Endometrium (tissue), 2 donors: ENCODE data around the gene SCIN.
"Not testable (repeated sequence)": the region's sequence is repeated elsewhere in the genome, so short reads cannot be mapped to it uniquely, and the experiment has no call there.

Experiments
- FAIRE-seq: peaks from 2 replicates; lab custom pipeline; 2012; peaks lifted over from hg19 to GRCh38; lab: Jason Lieb, UNC
- donor health status: control.
- donor health status: control.

Gene SCIN

DNA sequence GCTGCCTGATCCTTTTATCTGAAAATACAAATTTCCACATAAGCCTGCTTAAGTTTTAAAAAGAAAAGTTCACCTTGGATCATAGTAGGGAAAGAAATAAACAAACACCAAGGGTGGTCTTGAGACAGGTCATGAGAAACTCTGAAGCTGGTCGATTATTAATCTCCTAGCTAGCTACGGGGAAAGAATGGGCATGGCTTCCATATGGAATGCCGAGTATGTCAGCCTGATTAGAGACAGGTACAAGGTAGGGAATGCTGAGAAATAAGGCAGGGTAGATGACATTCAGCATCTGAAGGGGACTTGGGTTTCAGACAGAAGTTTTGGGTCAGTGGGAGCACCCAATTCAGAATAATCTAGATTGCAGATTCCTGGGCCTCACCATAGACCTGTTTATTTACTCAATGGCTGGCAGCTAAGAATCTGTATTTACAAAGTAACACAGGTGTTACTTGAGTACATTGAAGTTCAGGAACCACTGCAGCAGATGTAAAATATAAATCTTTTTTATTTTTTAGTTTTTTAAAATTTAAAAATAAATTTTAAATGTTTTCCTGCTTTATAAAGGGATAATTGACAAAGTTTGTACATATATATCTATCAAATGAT is 49.0 kb downstream of the SCIN start:
- no peak for FAIRE-seq

DNA sequence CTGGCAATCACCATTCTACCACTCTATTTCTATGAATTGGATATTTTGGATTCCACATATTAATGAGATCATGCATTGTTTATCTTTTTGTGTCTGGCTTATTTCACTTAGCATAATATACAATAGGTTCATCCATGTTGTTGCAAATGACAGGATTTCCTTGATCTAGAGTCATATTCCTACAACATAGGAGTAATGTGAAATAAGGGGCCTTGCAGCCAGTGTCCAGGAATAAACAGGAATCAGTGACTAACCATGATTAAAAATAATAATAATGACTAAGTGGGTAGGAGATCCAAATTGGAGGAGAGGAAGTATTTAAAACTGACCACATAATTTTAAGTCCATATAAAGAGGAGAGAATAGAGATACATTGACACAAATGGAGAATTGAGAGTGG is 49.9 kb downstream of the SCIN start:
- no peak for FAIRE-seq

DNA sequence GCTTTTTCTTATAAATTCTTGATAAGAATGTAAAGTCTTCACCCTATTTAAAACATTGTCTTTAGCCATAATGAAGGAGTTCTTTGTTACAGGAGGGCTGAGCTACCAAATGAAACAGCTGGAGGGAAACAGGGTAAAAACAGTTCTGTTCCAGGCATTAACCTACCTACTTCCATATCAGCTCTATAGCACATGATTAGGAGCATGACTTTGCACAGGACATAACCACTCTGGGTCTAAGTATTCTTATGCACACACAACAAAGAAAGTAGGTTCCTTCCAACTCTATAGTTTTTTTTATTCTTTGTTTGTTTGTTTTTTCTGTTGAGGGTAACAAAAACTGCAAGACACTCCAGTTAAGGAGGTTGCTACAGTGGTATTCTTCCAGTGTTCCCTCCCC is 52.7 kb downstream of the SCIN start:
- no peak for FAIRE-seq

DNA sequence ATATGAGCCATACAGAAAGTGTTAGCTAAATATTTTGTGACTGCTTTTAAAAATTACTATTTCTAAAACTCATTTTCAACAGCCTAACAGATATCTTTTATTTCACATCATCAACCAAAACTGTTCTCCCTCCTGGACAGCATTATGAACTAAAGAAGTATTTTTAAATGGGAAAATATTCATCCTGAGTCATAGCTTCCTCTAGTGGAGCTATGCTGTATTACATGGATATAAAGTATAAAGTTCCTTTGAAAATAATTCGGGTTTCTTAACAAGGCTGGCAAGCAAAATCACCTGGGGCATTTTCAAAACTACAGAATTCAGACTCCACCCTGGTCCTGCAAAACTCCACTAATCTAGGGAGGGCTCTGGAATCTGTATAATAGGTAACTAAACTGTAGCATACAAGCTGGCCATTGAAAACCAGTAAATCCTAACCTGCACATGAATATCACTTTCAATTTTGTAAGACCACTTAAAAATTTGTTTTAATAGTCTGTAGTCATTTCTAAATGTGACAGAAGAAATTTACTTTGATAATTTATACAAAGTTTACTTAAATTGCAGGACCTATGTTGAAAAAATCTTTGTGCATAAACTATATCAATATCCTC is 53.5 kb downstream of the SCIN start:
- FAIRE-seq = peak; percentile 83

DNA sequence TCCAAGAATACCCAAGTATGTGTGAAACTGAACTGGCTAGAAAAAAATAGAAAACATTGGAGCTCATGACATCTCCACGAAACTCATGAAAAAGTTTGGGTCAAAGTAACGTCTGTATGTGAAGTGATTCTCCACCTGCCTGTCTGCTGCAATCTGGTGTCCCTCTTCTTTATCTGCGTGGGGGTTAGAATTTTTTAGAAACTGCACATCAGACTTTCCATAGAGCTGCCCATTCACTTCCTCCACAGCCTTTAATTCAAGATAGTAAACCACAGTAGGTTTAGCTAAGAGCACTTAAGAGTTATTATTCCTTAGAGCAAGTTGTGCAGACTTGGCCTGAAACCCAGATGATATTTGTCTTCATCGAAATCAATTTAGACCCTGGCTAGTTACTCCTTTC is 55.3 kb downstream of the SCIN start:
- FAIRE-seq = no peak

DNA sequence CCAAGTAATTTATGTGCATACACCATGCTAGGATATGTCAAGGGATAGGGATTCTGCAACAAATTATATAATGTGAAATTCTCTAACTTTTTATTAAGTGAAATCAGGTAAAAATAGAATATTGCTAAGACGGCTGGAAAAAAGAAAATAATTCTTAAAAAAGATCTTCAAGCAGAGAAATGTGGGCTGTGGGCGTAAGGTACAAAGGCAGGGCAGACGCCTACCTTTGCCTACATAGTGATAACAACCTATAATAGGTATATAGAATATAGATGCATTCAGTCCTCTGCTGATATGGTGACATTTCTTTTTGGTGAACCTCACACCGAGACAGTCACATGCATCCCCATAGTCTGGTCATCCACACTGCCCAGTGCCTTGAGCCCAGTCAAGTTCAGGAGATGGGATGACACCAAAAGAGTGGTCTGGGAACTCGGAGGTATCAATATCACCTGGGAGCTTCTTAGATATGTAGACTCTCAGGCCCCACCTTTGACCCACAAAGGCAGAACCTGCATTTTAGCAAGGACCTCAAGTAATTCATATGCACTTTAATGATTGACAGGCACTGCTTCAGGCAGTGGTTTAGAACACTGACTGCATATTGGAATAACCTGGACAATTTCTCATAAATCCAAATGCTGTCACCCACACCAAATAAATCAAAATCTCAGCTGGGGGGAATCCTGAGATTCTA is 59.4 kb downstream of the SCIN start:
- FAIRE-seq = no peak

DNA sequence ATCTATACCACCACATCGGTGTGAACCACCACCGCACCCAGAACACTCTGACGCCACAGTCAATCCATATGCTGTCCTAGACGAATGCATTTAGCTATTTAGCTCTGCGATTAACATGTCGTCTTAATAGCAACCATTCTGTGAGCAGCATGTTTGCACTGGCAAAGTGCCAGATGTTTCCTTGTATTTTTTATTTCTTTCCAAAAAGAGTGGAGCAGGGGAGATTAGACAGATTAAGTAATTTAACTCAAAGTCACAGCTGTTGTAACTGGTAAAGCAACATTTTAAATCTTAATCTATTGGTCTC is 59.9 kb downstream of the SCIN start:
- FAIRE-seq = no peak

DNA sequence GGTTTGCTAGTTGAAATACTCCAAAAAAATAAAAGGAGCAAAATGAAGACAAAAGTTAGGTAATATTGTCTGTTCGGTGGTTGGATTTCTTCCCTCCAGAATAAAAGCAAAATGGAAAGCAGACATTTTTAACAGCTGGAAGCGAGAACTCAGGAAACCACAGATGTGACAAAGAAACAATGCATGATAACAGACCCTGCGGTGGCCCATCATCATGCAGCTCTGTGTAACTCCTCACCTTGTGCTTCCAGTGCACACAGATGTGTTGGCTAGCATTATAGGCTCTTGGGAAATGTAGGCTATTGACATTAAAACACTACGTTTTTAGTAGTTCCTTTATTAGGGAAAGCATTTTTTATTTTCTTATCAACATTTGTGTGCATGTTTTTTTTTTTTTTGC is 63.1 kb downstream of the SCIN start:
- no peak for FAIRE-seq

DNA sequence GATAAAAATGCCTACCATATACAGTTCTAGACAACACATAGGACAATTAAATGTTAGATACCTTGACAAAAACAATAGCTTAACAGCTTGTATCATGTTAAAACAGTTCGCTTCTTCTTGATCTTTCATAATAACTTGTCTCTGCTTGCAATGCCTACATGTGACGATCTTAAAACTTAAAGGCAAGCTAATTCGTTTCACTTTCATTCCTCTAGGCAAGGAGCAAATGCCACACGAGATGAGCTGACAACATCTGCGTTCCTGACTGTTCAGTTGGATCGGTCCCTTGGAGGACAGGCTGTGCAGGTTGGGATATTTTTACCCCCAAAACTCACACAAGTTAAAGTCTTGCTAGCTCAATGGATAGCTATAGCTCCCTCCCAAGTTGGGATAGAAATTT is 65.3 kb downstream of the SCIN start:
- no peak for FAIRE-seq

DNA sequence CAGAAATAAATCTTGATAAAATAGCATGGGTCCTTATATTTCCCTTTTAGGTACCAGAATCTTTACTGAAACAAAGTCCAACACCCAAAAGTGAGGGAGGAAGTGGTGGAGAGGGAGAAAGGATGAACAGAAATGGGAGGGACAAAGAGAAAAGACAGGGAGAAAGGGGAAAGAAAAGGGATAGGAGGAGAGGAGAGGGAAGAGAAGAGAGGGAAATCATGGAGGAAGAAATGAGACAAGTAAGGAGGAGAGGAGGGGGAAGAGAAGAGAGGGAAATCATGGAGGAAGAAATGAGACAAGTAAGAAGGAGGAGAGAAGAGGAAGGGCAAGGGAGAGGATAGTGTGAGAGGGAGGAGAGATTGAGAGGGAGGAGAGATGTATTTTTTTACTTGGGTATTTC is 66.8 kb downstream of the SCIN start:
- FAIRE-seq = no peak

DNA sequence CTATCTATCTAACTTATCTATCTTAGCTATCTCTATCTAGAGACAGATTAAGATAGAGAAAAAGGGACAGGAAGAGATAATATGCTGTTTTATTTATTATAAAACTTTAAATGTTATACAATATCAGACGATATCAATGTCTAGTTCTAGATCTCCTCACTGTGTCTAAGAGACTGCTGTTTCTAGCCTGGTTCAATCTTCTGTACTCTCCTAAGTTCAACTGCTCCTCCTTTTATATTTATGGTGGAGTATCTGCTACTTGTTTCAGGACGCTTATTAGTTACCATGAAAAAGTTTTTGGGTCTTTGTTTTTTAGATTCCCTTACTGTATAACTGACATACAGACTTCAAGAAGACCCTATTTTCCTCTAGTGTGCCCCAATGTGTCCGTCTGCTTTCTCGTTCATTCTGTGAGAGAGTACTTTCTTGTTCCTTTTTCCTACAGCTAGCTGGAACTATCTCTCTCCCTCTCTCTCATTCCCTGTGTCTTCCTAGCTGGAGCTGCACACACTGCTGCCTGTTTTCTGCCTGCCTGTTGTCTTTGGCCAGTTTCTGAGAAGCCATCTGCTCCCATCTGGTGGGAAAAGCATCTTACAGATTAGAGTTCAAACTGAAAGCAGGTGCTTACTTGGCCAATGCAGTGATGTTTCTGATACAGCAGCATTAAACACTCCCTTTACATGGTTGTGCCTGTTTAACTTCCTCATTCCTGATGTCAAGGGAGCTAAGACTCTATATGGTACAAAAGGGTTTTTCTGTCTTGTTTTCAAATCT is 67.5 kb downstream of the SCIN start:
- no peak for FAIRE-seq

DNA sequence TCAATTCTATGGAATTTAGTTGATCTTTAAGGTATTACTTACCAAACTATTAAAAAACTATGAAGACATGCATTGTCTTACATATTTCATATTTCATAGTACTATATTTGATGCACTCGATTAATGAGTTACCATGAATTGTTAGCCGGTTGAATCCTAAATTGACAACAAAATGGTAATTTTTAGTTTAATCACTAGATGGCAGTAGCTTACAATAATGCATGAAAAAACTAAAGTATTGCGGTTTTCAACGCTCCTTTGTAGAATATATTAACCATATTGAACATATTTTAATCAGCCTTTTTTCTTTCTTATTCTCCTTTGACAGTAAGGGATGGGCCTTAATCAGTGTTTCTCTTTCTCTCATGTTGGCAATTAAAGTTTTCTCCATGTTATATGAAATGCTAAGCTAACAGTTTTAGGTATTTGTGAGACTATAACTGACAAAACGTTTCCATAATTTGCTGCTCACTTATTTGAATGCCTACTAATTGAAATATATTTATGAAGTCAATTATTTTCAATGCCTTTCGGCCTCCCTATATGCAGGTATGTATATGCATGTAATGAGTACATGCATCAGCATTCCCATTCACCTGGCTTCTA is 68.4 kb downstream of the SCIN start:
- peak; percentile 96 for FAIRE-seq

DNA sequence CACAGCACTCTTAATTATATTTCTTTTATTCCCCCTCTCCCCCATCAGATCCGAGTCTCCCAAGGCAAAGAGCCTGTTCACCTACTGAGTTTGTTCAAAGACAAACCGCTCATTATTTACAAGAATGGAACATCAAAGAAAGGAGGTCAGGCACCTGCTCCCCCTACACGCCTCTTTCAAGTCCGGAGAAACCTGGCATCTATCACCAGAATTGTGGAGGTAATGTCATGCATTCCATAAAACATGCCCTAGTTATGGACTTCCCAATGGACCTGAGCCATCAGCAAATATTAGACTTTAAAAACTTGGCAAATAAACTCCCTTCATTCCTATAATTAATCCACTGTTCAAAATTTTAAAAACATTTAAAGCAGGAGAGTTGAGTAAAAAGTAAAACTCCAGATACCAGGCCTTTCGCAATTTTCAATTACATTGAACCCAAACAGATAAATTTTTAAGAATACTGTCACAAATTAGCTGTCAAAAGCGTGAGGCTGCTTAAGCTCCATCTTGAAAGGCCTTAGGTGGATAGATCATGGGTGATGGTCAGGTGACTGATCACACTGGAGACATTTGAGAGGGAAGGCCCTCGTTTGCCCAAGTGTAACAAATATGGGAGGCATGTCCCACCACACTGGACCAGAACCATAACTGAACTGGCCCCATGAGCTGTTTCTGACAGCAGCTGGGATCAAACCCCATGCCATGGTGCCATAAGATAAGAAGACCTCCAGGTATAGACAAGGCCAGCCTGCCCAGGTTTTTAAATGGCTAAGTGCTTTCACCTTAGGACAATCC is 70.0 kb downstream of the SCIN start:
- FAIRE-seq = no peak

DNA sequence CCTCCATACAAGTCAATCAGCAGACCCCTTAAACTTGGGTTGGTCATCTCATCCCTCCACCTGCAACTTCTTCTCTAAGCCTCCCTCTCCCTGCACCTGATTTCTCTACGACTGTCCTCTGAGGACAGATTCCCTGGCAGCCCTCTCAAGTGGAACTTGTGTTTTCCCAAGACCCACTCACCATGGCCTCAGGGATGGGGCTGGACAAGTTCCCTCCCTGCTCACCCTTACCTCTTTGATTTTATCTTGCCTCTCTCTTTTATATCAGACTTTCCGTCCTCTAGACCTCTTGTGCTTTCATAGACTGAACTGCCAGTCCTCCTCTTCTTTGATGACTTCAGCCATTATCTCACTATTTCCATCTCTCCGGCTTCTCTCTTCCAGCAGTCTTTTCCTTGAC is 70.7 kb downstream of the SCIN start:
- FAIRE-seq = no peak

DNA sequence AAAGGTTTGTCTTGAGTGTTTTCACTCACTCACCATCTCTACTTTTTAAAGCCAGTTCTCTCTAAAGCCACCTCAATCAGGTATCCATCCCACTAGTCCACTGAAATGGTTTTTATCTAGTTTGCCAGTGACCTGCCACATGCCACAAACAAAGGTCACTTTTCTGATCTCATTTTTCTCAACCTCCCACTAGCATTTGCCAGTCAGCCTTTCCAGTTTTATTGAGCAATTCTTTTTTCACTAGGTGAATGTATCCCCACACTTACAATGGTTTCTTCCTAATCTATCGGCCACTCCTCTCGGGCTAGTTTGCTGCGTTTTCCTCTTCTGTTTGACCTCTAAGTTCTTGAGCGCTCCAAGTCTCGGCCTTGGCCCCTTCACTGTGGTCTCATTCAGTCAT is 72.0 kb downstream of the SCIN start:
- no peak for FAIRE-seq

DNA sequence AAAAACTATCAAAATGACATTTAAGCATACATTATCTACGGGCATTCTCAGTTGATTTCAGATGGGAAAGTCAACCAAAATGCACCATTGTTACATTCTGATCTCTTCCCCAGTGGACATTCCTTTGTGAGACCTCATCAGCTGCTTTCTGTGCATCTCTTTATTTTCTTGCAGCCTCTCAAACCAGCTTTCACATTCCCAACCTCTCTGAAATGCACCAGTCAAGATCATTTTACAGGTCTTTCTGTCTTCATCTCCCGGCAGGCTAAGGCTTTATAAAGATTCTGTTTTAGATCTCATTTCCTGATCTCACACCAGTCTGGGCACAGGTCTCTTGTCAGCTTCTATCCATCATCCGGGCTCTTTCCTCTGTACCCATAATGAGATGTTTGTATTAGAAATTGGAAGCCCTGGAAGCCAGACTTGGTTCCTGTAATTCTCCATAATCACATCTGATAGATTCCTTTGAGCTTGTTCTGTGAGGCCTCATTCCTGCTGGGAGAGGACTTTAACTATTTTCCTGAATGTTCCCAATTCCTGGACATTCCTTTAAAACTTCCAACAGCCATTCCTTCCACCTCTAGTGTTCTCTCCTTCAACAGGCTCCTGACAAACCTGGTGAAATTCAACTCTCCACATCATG is 72.6 kb downstream of the SCIN start:
- no peak for FAIRE-seq

DNA sequence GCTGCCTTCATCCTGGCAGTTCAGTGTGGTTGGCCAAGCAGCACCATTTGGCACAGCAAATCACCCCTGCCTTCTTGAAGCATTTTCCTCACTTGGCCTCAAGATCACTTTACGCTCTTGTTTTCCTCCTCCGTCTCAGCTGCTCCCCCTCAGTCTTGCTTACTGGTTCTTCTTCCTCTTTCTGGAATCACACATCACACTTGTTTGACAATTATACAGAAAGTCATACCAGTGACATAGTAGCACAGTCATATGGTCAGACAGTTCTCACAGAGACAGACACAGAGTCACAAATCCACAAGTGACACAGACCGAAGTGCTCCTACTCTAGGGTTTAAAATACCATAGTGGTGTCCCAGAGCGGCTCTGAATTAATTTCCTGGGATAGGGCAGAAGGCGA is 73.1 kb downstream of the SCIN start:
- FAIRE-seq = no peak

DNA sequence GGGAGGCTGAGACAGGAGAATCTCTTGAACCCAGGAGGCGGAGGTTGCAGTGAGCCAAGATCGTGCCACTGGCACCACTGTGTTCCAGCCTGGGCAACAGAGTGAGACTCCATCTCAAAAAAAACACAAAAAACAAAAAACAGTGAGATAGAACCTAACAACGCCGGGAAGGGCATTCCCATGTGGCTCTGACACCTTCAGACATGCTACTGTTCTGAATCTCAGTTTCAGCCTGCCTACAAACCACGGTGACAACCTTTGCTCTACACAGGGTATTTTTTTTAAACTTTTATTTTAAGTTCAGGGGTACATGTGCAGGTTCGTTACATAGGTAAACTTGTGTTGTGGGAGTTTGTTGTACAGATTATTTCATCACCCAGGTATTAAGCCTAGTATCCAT is 74.7 kb downstream of the SCIN start:
- not testable (repeated sequence) for FAIRE-seq

DNA sequence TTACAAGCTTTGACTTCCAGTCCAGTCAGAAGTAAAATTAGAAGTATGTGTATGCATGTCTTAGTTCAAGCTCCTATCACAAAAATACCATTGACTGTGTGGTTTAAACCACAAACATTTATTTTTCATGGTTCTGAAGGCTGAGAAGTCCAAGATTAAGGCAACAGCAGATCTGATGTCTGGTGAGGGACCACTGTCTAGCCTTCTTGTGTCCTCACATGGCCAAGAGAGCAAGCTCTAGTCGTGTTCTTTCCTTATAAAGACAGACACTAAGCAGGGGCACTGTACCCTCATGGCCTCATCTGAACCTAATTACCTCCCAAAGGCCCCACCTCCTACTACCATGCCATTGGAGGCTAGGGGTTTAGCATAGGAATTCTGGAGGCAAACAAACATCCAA is 75.6 kb downstream of the SCIN start:
- no peak for FAIRE-seq

DNA sequence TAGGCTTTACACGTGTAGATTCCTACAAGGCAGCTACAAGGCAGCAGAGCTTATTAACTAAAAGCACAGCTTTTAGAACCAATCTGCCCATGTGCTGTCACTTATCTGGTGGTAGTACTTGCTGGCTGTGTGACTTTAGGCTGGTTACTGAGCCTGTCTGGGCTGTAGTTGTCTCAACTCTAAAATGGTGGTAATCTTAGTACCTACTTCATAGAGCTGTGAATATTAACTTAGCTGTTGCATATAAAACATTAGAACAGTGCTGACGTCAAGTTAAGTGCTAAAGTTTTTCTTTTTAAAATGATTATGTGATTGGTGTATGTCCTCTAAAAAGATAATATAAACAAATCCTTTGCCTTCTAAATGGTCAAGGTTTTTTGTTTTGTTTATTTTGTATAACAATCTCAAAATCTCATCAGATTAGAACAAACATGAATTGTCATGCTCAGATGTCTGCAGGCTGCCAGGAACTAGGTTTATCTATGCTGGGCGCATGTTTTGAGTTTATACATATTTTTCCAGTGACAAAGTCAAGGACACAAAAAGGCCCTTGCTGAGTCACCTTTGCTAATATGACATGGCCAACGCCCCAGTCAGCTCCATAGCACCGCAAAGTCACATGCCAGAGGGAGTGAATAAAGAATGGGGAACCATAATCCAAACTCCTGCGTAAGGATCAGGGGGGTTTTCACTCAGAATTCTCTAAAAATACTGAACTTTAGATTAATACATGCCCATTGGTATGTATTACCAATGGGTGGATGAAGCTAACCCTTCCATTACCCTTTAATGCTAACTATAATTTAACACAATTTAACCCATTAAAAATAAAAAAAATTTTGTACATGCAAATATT is 77.1 kb downstream of the SCIN start:
- FAIRE-seq = no peak
